Measurements from ENCODE around the gene PTBP3.
A peak's percentile ranks its signal among the peaks of the same experiment; 100 is the strongest.
"Not testable (repeated sequence)": the region's sequence is repeated elsewhere in the genome, so short reads cannot be mapped to it uniquely, and the experiment has no call there.

Gene PTBP3

DNA sequence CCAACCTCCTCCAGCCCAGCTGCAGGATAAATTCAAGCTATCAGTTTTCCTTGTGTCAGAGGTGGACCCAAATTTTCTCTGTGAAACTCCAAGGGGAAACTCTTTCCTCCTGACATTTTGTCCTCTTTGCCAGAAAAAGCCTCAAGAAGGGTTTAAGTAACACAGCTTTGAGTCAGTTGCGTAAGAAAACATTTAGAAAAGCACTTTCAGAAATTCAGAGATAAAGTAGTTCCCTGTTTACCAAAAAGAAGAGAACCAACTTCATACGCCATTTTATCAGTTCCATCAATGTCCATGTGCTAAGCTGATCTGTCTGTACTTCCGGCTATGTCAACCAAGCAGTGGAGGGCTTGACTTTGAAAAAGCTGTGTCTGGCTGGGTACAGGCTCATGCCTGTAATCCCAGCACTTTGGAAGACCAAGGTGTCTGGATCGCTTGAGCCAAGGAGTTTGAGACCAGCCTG lies 138.4 kb downstream of the PTBP3 start:
- no peak for DNase-seq

DNA sequence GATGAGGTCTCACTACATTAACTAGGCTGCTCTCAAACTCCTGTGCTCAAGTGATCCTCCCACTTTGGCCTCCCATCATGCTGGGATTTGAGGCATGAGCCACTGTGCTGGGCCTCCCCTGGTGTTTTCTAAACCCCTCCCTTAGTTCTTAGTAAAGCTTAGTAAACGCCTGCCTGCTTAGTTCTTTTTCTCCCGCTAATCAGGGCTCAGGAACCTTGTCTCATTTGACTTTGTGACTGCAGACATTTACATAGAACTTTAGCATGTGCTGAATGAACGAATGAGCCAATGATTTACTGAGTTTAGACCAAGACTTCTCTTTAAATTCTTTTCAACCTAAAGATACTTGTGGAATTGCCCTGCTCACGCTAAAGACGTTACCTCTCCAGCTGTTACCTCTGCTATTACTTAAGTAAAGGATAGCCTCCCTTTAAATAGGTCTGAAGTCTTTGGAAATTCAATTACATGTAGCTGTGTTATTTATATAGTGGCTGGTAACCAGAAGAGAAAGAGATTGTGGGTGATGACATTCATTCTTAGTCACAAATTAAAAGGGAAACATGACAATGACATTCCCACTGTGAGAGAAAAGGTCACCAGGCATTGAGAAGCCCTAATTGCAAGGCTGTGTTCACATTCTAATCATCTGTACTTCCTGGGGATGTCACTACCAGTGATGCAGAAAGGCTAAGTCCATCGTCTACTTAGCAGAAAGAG lies 139.7 kb downstream of the PTBP3 start:
- no peak for DNase-seq

DNA sequence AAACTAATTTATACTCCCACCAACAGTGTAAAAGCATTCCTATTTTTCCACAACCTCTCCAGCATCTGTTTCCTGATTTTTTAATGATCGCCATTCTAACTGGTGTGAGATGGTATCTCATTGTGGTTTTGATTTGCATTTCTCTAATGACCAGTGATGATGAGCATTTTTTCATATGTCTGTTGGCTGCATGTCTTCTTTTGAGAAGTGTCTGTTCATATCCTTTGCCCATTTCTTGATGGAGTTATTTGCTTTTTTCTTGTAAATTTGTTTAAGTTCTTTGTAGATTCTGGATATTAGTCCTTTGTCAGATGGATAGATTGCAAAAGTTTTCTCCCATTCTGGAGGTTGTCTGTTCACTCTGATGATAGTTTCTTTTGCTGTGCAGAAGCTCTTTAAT lies 143.1 kb downstream of the PTBP3 start:
- not testable (repeated sequence) for DNase-seq

DNA sequence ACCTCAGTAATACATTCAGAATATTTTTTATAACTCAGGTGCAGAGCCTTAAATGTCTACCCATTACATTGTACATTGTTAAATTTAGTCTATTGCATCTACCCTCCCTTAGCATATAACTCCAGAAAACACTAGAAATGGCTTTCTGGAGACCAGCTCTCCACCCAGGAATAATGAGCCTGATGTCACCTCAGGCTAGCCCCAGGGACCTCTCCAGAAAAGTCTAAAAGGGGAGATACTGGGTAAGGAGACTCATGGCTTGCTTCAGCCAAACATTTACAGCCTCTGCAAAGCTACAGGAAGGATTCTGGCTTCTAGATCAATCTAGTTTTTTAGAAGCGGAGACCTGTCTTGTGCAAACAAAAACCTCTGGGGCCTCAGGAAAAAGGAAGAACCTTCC lies 144.5 kb downstream of the PTBP3 start:
- no peak for DNase-seq

DNA sequence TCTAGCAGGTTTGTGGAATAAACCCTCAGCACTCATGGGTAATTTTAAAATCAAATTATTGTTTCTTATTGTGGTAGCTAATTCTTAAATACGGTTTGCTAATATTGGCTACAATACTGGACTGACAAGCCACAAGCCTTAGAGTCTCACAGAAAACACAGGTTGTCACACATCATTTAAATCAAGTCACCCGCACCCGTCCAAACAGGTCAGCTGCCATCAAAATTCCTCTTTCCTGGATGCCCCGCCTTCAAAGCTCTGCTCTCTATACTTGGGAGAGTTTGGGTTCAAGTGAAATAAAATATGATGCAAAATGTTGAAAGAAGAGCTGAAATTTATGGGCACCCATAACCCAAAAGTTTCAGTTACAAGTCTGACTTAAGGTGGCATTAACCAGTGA lies 146.0 kb downstream of the PTBP3 start:
- DNase-seq = no peak

DNA sequence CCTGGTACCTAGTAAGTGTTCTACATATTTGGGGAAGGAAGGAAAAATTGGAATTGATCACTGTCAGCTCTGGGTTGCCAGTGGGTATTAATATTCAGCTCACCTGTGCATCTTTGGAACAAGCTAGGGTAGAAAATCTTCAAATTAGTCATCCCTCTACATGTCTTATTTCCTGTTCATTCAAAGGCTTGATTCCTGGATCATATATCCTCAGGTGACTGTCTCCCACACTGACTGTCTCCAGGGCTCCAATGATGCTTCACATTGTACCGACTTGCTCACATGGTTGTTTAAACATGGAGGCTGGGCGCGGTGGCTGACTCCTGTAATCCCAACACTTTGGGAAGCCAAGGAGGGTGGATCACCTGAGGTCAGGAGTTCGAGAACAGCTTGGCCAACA lies 146.7 kb downstream of the PTBP3 start:
- DNase-seq = no peak

DNA sequence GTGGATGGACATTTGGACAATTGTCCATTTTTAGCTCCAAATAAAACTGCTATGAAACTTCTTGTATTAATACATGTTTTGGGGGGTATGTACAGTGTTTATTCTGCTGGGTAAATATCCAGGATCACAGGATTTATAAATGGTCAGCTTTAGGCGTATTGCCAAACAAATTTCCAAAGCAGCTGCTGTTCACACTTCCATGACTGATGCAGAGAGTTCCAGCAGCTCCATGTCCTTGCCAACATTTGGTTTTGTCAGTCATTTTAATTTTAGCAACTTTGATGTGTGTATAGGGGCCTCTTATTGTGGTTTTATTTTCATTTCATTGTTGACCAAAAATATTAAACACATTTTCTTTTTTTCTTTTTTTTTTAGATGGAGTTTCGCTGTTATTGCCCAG lies 148.5 kb downstream of the PTBP3 start:
- no peak for DNase-seq

DNA sequence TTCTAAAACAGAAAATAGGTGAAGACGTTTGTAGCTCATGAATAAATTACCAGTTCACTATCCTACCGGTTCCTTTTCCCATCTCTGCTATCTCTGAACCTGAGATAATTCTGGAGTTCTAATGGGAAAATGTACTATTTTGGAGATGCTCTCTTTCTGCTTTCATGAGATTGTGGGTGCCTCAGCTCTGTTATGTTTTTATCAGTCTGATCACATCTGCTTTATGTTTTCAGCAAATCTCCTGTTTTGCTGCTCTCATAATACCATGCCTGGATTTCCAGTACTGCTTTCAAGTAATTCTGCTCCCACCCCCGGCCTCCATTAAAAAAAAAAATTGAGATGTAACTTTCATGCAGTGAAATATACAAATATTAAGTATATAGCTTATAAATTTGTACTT lies 149.2 kb downstream of the PTBP3 start:
- DNase-seq = no peak

DNA sequence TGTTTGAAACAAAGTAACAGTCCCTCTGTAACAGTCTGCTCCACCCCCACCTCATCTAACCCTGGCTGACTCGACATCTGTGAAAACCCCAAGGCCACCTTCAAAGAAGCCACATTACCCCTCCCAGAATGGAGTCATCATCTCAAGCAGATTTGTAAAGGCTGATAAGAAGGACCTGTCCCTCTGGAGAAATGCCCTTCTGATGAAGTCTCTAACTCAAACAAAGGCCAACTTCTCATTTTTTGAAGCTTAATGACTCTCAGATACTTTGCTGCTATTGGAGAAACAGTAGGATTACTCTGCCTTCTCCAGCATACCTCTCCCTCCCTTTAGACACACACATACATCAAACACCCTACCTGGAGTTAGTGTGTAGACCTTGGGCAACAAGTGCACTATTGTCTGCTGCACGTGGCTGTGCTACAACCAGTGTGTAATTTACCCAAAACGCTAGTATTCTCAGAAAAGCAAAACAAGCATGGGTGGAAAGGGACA lies 153.0 kb downstream of the PTBP3 start:
- no peak for DNase-seq

DNA sequence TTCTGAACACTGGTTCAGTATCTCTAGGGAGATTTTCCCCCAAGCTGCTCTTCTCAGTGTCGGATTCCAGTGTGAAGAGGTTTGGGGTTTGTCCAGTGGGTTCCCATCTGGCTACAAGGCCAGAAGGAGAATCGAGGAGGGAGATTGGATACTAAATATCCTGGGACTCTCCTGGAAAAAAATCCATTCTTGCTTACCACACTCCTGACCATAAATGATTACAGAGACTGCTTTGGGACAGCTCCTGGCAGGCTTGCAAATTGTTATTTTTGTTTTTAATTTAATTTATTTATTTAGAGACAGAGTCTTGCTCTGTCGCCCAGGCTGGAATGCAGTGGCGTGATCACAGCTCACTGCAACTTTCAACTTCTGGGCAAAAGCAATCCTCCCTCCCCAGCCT lies 153.6 kb downstream of the PTBP3 start:
- DNase-seq = no peak

DNA sequence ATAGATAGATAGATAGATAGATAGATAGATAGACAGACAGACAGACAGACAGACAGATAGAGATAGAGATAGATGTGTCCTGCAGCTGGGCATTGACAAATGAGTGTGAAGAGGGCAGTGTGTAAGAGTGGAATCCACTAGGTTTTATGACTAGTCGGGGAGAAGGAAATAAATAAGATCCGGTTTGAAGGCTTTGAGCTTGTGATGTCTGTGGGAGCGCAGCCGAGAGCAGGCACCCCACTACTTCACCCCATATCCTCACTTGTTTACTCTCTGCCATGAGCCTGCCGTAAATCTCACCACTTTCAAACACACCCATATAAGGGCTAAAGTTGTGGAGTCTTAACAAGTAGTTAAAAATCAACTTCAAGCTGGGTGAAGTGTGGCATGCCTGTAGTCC lies 156.9 kb downstream of the PTBP3 start:
- DNase-seq = no peak

DNA sequence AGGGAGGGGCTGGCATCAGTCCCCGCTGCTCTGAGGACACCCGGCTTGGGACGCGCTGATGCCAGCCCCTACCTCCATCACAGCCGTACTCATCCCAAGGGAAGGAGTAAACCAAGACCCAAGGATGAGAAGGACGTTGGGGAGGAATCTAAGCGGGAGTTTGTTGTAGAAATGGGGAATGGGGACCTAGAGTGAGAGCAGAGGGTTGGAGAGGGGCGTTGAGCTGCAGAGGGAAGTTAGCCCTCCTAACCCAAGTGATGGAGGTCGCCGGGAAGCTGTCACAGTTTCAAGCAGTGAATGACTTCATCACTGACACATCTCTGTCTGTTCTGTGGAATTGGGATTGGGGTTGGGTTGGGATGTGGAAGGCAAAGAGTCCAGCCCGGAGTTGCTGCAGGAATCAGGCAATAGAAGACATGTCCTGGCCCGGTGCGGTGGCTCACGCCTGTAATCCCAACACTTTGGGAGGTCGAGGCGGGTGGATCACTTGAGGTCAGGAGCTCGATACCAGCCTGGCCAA lies 157.6 kb downstream of the PTBP3 start:
- no peak for DNase-seq

DNA sequence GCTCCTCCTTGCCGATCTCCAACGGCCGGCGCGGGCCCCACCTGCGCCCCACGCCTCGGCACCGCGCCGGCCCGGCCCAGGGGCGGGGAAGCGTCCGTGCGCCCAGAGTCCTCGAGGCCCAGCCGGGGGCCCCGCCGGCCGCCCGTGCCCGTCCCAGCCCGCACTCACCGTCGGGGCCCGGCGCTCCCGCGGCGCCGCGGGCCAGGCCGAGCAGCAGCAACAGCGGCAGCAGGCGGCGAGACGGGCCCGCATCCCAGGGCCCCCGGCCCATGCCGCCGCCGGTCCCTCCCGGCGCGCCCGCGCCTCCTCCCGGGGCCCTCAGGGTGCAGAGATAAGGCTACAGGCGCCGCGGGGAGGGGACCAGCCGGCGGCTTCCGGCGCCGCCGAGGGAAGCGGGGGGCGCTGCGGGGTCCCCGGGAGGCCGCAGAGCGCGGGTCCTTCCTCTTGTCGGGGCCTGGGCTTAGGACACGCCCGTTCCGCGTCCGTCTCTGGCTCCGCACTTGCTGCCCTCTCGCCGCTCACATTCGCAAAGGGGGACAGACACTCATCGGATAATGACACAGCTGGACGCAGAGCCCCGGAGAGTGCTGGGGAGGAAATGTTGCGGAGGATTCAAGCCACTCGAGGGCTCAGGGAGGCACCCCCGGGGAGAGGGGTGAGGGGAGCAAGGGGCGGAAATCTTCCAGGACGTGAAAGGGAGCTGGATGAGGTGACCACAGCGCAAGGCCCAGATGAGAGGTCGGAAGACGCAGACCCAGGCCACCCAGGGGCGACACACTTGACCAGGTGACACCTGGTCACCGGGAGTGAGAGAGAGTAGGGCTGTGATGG lies 158.2 kb downstream of the PTBP3 start, which contains the start of gene SUSD1:
Gene SUSD1, minus strand, starts transcription at position 333 of the 831 bp plus-strand sequence. Its CDS starts 62 bp downstream, at position 271.
- DNase-seq = peak; percentile 16

DNA sequence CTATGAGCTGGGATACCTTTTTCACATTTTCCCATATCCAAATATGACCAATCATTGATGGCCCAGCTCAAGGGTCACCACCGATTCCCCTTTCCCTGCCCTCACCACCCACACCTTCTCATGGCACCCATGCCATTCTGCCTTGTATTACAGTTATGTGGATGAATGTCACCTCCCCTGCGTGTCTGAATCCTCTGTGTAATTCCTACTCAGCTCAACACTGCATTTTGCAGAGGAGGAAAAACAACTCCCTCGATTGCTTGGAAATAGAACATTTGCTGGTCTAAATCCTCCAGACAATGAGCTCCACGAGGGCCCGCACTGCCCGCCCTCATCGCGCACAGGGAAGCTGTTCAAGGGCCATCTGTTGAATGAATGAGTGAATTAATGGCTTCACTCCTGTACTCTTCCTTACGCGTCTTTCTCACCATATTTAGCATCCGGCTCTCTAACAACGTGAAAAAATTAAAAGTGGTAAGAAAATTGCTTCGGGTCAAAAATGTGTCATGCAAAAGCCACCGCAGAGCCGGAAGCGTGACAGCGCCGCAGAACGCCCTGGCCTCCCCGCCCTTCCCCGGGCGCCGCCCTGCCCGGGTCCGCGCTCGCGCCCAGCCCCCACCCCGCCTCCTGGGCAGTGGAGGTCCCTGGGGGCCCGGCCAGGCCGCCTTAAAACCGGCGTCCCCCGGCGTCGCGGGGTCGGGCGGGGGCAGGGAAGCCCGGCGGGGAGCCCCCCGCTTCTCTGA lies 159.0 kb downstream of the PTBP3 start:
- DNase-seq = peak; percentile 52

DNA sequence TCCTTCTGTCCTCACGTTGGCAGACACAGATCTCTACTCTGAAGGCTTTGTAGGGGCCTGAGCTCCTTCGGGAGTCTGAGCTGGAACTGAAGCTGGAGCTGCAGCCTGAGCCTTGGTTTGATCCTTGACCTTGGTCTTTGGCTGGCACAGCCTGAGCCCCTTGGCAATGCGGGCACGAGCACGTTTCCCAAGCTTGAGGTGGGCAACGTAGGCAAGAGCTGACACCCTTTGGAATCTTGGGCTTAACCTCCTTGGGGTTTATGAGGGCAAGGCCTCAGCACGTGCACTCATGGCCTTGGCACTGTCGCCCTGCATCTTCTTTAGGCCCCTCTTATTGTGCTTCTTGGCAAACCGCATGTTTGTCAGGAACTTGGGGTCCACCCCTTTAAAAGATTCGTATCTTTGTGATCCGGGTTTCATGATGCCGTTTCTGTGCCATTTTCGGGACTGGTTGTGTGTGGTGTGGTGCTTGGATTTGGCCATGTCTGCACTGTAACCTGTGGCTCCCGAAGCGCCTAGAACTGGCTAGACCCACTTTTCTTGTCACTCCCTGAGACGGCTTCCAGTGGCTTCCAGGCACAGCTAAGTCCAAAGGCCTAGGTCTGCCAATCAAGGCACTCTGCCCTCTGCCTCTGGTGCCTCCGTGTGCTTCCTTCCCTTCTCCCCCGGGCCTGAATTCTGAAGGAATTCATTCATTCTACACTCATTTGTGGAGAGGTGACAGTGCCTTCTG lies 159.8 kb downstream of the PTBP3 start:
- no peak for DNase-seq

DNA sequence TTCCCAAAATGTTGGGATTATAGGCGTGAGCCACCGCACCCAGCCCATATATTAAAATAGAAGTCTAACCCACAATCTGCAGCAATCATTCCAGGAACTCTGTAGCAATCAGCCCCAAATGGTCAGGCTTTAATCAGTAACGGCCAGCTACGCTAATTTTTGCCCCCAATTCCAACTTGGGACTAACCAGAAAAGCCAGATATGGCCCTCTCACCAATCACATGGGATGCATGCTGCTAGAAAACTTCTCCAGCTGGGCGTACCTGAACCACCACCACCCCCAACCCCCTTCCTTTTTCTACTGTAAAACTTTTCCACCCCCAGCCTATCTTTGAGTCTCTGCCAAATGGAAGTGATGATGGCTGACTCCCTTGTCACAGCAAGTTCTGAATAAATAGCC lies 162.5 kb downstream of the PTBP3 start:
- no peak for DNase-seq

DNA sequence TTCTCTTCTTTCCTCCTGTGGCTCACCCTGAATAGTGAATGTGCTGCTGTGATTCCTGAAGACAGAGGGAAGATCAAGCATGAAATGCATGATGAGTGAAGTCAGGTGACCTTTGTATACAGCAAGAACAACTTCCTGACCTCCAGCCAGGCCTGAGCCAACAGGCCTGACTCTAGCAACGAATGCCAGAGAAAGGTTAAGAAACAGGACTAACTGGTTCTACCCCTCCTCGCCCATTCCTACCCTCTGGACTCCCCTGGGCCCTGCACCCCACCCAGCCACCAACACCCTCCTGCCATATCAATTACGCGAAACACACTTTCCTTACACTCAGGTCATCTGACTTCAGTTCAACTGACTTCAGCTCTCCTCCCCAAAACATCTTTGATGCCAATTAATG lies 163.2 kb downstream of the PTBP3 start:
- DNase-seq = no peak

DNA sequence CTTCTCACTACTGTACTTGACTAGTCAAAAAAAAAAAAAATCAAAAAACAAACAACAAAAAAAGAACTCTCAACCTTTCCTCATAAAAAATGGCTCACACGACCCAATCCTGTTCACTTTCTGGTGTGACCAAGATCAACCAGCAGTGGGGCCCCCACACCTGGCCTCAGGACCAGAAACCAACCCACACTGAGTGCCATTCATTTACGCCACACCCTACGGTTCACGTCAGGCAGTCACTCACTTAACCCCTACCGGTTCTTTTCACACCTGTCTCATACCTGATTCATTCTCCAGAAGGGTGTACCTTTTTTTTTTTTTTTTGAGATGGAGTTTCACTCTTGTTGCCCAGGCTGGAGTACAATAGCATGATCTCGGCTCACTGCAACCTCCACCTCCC lies 164.1 kb downstream of the PTBP3 start:
- DNase-seq = no peak

DNA sequence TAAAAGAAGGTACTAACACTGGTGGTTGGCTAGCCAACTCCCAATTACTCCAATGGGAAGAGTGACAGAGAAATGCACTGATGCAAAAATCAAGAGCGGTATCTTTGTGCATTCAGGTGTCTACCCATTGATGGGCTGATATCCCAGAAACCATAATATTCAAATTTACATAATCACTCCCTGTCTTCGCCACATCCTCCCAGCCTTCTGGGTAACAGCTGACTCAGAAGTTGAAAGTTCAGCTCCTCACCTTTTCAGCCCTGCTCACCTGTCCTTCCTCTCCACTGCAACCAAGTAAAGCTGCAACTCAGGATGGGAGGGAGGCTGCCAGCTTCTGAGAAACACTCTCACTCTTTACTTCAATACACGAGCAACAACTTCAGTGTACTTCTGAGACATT lies 165.2 kb downstream of the PTBP3 start:
- no peak for DNase-seq
